Chondrocyte (in vitro differentiated cells): Measurements from ENCODE around the gene DDIT4. TPM values are rescaled to one million over a fixed set of nuclear protein-coding genes. Genes with fewer than 3 reads are reported as not detected.

Experiments used
- DNase-seq: peaks from one replicate; pipeline ENCODE4 v3.0.0; 2021; ENCODE audit warnings: mixed read lengths, low spot score
- H3K27ac Mint-ChIP-seq: one replicate; pipeline ENCODE4 v1.8.0; 2021; ENCODE audit warnings: mild to moderate bottlenecking, moderate library complexity, mixed read lengths; ENCODE audit not compliant: unreplicated experiment
- H3K27me3 Mint-ChIP-seq: 2 replicates; pipeline ENCODE4 v1.8.0; 2021; ENCODE audit warnings: low read depth, mixed read lengths
- H3K36me3 Mint-ChIP-seq: 2 replicates; pipeline ENCODE4 v1.8.0; 2021; ENCODE audit warnings: low read depth, mixed read lengths
- H3K4me1 Mint-ChIP-seq: 2 replicates; pipeline ENCODE4 v1.8.0; 2021; ENCODE audit warnings: low read depth, mild to moderate bottlenecking, mixed read lengths
- H3K4me3 Mint-ChIP-seq: one replicate; pipeline ENCODE4 v1.8.0; 2021; ENCODE audit warnings: mild to moderate bottlenecking, moderate library complexity, mixed read lengths; ENCODE audit not compliant: unreplicated experiment
- H3K9me3 Mint-ChIP-seq: 2 replicates; pipeline ENCODE4 v1.8.0; 2021; ENCODE audit warnings: low read depth, mixed read lengths
- total RNA-seq: library from RNA; stranded (reverse); gene quantifications from 3 replicates; pipeline ENCODE4 v1.2.1, GENCODE V29; 2021
- TF ChIP-seq, protein P1 (sequence below): fragments of 200-600 bp; sonication (generic); IDR thresholded peaks from 2 replicates; pipeline ENCODE4 v1.5.0; 2021; ENCODE audit warnings: antibody characterized with exemption, mild to moderate bottlenecking, moderate library complexity

The DDIT4 gene
- total RNA-seq, 1 donor from 2014 or later, result 241 TPM

DNA sequence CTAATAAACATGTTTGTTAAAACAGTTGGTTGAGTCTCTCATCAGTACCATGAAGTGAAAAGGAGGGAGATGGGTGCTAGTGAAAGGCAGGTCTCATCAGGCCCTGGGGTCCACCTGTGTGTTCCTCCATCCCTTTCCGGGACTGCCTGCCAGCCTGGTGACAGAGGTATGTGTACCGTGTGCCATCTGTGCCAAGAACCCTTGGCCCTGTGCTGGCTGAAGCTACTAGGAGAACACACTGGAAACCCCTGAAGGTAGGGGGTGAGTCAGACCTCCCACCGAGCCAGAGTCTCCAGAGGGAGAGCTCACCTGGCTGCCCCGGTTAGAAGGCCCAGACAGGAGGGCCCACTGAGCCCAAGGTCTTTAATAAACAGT is 2.3 kb downstream of the DDIT4 start:
- H3K36me3 Mint-ChIP-seq, result peaks cover 20% of the 10 kb centered on the region
- DNase-seq, result no peak
- peaks cover 46% of the 10 kb centered on the region for H3K4me1 Mint-ChIP-seq
- peak overlapping the region; percentile 88 for H3K4me3 Mint-ChIP-seq
- TF ChIP-seq, protein P1, sequence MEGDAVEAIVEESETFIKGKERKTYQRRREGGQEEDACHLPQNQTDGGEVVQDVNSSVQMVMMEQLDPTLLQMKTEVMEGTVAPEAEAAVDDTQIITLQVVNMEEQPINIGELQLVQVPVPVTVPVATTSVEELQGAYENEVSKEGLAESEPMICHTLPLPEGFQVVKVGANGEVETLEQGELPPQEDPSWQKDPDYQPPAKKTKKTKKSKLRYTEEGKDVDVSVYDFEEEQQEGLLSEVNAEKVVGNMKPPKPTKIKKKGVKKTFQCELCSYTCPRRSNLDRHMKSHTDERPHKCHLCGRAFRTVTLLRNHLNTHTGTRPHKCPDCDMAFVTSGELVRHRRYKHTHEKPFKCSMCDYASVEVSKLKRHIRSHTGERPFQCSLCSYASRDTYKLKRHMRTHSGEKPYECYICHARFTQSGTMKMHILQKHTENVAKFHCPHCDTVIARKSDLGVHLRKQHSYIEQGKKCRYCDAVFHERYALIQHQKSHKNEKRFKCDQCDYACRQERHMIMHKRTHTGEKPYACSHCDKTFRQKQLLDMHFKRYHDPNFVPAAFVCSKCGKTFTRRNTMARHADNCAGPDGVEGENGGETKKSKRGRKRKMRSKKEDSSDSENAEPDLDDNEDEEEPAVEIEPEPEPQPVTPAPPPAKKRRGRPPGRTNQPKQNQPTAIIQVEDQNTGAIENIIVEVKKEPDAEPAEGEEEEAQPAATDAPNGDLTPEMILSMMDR, result no peak
- no peaks in the 10 kb centered on the region for H3K9me3 Mint-ChIP-seq
- peak overlapping the region; percentile 100 for H3K27ac Mint-ChIP-seq
- H3K27me3 Mint-ChIP-seq, result no peaks in the 10 kb centered on the region

DNA sequence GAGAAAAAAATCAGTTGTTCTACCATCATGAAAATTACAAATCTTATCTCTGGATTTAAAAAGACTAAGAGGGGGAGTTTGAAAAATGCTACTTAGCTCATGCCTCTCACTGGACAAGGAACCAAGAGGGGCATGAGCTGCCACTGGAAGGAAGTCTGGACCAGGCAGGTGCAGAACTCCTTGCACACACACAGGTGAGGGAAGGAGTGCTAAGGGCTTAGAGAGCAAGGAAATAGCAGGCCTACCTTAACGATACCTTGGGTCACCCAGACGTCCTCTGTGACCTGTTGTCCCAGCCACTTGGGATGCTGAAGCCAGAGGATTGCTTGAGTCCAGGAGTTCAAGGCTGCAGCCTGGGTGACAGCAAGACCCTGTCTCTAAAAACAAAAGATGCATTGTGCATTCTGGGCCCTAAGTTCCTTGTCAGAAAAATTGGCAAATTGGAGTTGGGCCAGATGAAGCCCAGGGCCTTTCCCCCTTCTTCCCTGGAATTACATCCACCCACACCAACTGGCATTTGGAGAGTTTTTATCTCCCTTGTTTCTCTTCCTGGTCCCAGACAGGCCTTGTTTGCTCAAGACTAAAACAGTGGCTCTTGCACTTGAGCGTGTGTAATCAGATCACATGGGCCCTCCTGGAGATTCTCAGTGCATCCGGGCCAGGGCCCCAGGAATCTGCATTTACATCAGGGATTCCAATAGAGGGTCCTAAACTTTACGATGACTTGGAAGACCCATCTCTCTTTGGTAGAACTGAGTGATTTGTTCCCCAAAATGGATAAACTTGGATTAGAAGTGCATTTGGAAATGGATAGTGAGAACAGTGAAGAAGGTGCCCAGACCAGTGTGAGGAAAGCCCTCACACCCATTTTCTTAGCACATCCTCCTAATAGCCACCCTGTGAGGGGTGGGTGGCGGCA is 3.0 kb downstream of the DDIT4 start:
- H3K27me3 Mint-ChIP-seq, result no peaks in the 10 kb centered on the region
- no peak for DNase-seq
- H3K9me3 Mint-ChIP-seq, result no peaks in the 10 kb centered on the region
- H3K4me3 Mint-ChIP-seq, result peak overlapping the region; percentile 88
- peaks cover 43% of the 10 kb centered on the region for H3K4me1 Mint-ChIP-seq
- peak overlapping the region; percentile 100 for H3K27ac Mint-ChIP-seq
- TF ChIP-seq, protein P1, result no peak
- peaks cover 20% of the 10 kb centered on the region for H3K36me3 Mint-ChIP-seq

DNA sequence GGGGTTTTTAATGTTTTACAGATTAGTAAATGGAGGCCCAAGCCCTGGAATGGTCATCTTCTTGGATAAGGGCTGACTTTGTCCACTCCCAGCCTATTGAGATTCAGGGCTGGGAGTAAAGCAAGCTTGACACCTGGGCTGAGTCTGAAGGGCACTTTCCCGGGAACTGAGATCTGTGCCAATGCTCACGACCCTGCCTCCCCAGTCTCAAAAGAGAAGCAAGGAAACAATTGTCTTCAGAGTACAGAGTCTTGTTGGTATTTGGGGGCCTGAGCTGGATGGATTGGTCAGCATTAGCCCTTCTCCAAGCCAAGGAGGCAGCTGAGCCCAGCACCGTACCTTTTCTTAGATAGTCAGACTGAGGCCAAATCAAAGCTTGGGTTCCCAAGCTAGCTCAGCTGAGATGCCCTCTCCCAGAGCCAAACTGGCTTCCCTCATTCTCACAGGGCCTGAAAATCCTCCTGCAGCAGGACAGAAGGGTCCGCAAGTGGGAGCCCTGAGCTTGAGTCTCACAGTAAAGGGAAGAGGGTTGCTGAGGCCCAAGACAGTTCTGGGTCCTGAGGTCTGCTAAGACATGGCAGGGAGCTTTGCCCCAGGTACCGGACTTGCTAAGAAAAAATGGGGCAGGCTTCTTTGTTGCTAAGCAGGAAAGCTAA is 3.7 kb downstream of the DDIT4 start:
- Mint-ChIP-seq H3K27ac (peak overlapping the region; percentile 100), H3K4me3 (no peak overlapping the region), H3K27me3 (no peaks in the 10 kb centered on the region), H3K36me3 (peaks cover 20% of the 10 kb centered on the region), H3K9me3 (no peaks in the 10 kb centered on the region), H3K4me1 (peaks cover 37% of the 10 kb centered on the region)
- TF ChIP-seq, protein P1, result no peak
- DNase-seq, result no peak

DNA sequence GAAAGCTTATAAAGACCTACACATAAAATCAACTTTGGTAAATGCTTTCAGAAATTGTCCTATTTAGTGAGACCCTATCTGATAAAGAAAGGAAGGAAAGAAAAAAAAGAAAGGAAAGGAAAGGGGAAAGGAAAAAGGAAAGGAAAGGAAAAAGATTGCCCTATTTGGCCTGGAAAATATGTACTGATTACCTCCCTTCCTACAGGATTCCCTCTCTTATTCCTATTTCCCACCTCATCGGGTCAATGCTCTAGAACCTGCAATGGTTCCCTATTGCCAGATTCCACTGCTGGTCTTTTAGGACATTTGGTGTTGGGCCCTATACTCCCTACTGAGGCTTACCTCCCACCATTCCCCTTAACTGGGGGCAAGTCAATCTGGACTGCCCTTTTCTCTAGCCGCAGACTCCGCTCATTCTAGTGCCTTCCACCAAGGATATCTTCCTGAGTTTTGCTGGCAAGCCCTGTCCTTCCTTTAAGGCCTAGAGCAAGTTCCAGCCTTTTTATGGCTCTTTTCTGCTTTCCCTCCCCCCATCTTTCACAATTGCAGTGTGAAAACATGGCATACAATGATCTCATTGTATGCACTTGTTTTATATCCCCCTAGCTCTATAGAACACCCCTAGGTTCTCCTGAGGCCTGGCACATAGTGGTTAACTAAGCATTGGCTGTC is 4.4 kb downstream of the DDIT4 start:
- peaks cover 33% of the 10 kb centered on the region for H3K4me1 Mint-ChIP-seq
- H3K27me3 Mint-ChIP-seq, result no peaks in the 10 kb centered on the region
- H3K36me3 Mint-ChIP-seq, result peaks cover 20% of the 10 kb centered on the region
- H3K27ac Mint-ChIP-seq, result peak overlapping the region; percentile 100
- no peaks in the 10 kb centered on the region for H3K9me3 Mint-ChIP-seq
- TF ChIP-seq, protein P1, result no peak
- no peak for DNase-seq
- no peak overlapping the region for H3K4me3 Mint-ChIP-seq
